GM10266 (cell line): ENCODE data around the gene C16orf96.

Experiments used
- DNase-seq: peaks from one replicate; pipeline ENCODE4 v3.0.0; 2012; ENCODE audit errors: extremely low spot score
- TF ChIP-seq, protein P1 (sequence below): IDR thresholded peaks from 2 replicates; pipeline ENCODE4 v1.5.1; 2012; ENCODE audit warnings: mild to moderate bottlenecking, low read depth; ENCODE audit not compliant: control insufficient read depth, insufficient read depth; ENCODE audit errors: missing control alignments

Gene C16orf96

DNA sequence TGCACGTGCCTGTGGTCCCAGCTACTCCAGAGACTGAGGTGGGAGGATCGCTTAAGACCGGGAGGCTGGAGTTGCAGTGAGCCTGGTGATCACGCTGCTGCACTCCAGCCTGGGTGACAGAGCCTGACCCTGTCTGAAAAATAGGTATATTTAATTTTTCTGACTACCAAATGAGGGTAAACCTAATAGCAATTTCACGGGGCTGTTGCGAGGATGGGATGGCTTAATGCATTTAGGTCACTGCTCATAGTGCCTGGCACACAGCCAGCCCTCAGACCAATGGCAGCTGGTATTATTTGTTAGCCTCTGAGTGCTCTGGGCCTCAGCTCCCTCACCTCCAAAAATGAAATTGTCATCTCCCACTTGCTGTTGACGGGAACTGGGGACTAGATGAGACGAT lies 11.7 kb upstream of the C16orf96 start:
- TF ChIP-seq, protein P1, sequence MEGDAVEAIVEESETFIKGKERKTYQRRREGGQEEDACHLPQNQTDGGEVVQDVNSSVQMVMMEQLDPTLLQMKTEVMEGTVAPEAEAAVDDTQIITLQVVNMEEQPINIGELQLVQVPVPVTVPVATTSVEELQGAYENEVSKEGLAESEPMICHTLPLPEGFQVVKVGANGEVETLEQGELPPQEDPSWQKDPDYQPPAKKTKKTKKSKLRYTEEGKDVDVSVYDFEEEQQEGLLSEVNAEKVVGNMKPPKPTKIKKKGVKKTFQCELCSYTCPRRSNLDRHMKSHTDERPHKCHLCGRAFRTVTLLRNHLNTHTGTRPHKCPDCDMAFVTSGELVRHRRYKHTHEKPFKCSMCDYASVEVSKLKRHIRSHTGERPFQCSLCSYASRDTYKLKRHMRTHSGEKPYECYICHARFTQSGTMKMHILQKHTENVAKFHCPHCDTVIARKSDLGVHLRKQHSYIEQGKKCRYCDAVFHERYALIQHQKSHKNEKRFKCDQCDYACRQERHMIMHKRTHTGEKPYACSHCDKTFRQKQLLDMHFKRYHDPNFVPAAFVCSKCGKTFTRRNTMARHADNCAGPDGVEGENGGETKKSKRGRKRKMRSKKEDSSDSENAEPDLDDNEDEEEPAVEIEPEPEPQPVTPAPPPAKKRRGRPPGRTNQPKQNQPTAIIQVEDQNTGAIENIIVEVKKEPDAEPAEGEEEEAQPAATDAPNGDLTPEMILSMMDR: no peak

DNA sequence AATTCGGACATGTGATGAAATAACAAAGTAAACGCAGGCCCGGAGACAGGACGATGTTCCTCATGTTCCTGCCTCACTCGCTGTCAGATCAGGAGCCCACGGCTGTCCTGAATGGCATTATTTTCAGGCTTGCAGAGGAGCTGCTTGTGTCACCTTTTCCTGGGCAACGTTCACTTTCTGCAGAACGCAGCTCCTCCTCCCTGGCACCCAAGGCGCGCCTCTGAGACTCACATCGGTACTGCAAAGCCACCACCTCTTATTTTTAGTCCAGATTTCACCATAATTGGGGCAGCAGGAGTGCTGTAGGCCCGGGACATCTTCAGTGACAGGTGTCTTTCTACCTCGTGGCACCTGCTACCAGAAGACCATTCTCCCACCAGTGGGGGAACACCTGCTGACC lies 8.0 kb upstream of the C16orf96 start:
- no peak for DNase-seq
- TF ChIP-seq, protein P1: no peak

More for the DNA sequence above, 11.7 kb upstream of the C16orf96 start:
- no peak for DNase-seq

DNA sequence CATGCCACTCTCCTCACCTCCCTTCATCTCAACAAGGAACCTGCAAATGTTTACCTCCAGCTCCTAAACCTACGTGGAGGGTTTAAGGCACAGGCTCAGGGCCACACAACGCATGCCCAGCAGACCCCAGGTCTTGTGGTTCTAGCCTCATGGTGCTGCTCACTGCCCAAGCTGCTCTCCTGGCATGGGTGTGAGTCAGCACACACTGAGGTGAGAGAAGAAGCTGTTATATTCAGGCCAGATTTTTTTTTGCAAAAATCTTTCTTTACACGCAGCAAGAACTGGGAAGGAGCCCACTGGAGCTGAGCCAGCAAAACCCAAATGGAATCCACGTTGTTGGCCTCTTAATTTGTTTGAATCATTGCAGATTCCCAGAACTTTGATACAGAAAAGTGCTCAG lies 5.5 kb upstream of the C16orf96 start:
- TF ChIP-seq, protein P1: no peak
- no peak for DNase-seq

DNA sequence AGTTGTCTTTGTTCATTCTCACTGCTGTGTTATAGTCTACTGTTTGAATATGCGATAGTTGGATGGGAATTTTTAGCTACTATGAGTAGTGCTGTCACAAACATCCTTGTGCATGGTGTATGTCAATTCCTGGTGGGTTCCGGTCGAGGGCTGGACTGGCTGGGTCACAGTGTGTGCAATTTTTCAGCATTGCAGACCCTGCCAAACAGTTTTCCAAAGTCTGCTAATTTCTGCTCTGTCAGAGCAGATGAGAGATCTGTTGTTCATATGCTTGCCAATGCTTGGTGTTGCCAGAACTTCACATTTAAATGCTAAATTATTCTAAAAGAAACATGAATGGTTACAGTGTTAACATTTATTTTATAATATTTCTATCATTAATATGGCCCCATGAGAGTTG lies 3.6 kb upstream of the C16orf96 start:
- DNase-seq: no peak
- TF ChIP-seq, protein P1: no peak

DNA sequence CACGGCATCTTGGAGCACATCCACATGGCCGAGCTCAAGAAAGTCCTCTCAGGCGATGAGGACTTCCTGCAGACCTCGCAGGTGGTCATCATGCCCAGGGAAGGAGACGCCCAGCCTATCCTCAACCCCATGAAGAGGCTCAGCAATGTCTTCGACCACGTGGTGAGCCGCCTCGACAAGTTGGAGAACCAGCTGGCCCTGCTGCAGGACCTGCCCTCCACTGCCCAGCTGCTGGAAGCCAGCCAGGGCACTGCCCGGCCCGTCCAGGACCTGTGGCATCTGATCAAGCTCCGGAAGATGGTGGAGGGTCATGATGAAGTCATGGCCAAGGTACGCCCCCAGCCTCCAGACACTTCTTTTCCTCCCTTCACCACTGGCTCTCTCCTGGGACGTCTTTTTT lies 440 bp downstream of the C16orf96 start:
- DNase-seq: no peak
- TF ChIP-seq, protein P1: no peak

DNA sequence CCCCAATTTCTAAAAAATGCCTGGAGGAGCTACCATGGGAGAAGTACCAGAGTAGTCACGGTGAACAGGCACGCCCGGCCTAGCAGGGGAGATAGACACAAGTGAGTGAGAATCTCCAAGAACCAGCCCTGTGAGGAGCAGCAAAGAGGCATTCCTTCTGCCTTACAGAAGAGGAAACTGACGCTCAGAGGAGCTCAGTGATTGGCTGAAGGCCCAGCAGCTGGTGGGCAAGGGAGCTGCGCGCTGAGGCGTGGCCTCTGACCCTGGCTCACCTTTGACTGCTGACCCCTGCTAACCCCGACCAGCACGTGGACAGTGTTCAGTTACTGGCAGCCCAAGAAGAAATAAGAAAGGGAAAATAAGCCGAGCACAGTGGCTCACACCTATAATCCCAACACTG lies 1.8 kb downstream of the C16orf96 start:
- DNase-seq: no peak
- TF ChIP-seq, protein P1: no peak

DNA sequence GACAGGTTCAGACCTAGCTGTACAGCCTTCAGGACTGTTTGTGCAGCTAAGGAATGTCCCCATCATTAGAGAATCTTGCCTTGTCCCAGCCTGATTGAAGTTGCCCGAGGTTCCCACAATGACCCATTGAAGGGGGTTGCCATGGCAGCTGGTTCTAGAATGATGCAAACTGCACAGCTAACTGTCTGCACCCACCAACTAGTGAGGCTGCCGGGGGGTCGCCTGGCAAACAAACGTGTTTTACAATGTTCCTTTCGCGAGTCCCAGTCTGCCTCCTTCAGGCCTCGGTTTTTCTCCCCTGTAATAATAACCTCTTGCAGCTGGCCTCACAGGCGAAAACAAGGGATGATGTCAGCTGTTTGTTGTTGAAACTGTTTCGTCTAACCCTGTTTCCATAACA lies 5.5 kb downstream of the C16orf96 start:
- TF ChIP-seq, protein P1: no peak

More for the DNA sequence above, 5.5 kb downstream of the C16orf96 start:
- no peak for DNase-seq
